ENCODE results near the gene MEG3. TPM values are rescaled to one million over a fixed set of nuclear protein-coding genes. Genes with fewer than 3 reads are reported as not detected.

MEG3 gene
- total RNA-seq, 4 donors from 2014 or later, result 6.0 to 23.7 (median 9.4) TPM

- no peak for DNase-seq
- no peaks in the 10 kb centered on the region for H3K36me3 ChIP-seq
- H3K27ac ChIP-seq, result no peak overlapping the region
- WGBS, 2 donors, result 89 to 90% methylated on average over 12 to 19 of the region's 24 CpGs
- H3K9me3 ChIP-seq, result no peaks in the 10 kb centered on the region
- no peak for TF ChIP-seq CTCF (IDR thresholded peaks at IDR 0.05)
- TF ChIP-seq POLR2A (IDR thresholded peaks at IDR 0.05), result no peak
- H3K4me1 ChIP-seq, result no peaks in the 10 kb centered on the region
- H3K27me3 ChIP-seq, result no peaks in the 10 kb centered on the region
- H3K4me3 ChIP-seq (replicated peaks in 1 of 3), result no peak overlapping the region
- intact Hi-C loops (cut with DNase I), result no loop called here
Measured at GRCh38 chr14:100778951-100779690, 46.8 kb upstream of the MEG3 start.

GRCh38 chr14:100779691-100780080 is 46.2 kb upstream of the MEG3 start:
- no peaks in the 10 kb centered on the region for H3K4me1 ChIP-seq
- TF ChIP-seq CTCF (IDR thresholded peaks at IDR 0.05) (no peak), POLR2A (IDR thresholded peaks at IDR 0.05) (no peak)
- no peak for DNase-seq
- H3K36me3 ChIP-seq, result no peaks in the 10 kb centered on the region
- H3K4me3 ChIP-seq (replicated peaks in 1 of 3), result no peak overlapping the region
- no peaks in the 10 kb centered on the region for H3K9me3 ChIP-seq
- intact Hi-C loops (cut with DNase I), result no loop called here
- H3K27ac ChIP-seq, result no peak overlapping the region
- no peaks in the 10 kb centered on the region for H3K27me3 ChIP-seq
- WGBS, 2 donors, result 92 to 97% methylated on average over 13 of the region's 13 CpGs

GRCh38 chr14:100780246-100780645 is 45.7 kb upstream of the MEG3 start:
- Histone ChIP-seq H3K4me3 (replicated peaks in 1 of 3) (no peak overlapping the region), H3K27me3 (no peaks in the 10 kb centered on the region), H3K4me1 (no peaks in the 10 kb centered on the region), H3K9me3 (no peaks in the 10 kb centered on the region), H3K36me3 (no peaks in the 10 kb centered on the region), H3K27ac (no peak overlapping the region)
- TF ChIP-seq POLR2A (IDR thresholded peaks at IDR 0.05), result no peak
- no peak for TF ChIP-seq CTCF (IDR thresholded peaks at IDR 0.05)
- WGBS, 2 donors, result 92 to 95% methylated on average over 12 of the region's 12 CpGs
- intact Hi-C loops (cut with DNase I), result no loop called here
- DNase-seq, result no peak

GRCh38 chr14:100780646-100781355 is 45.1 kb upstream of the MEG3 start:
- no peaks in the 10 kb centered on the region for H3K27me3 ChIP-seq
- H3K4me1 ChIP-seq, result no peaks in the 10 kb centered on the region
- WGBS, 2 donors, result 85 to 88% methylated on average over 11 to 12 of the region's 12 CpGs
- H3K27ac ChIP-seq, result no peak overlapping the region
- no peak for TF ChIP-seq CTCF (IDR thresholded peaks at IDR 0.05)
- TF ChIP-seq POLR2A (IDR thresholded peaks at IDR 0.05), result no peak
- no peak for DNase-seq
- no peaks in the 10 kb centered on the region for H3K9me3 ChIP-seq
- H3K4me3 ChIP-seq (replicated peaks in 1 of 3), result no peak overlapping the region
- H3K36me3 ChIP-seq, result no peaks in the 10 kb centered on the region
- intact Hi-C loops (cut with DNase I), result no loop called here

GRCh38 chr14:100781952-100782351 is 44.0 kb upstream of the MEG3 start:
- no peak for DNase-seq

More at GRCh38 chr14:100781952-100782351, 44.0 kb upstream of the MEG3 start:
- Histone ChIP-seq H3K4me1 (no peaks in the 10 kb centered on the region), H3K4me3 (replicated peaks in 1 of 3) (no peak overlapping the region), H3K36me3 (no peaks in the 10 kb centered on the region), H3K27me3 (no peaks in the 10 kb centered on the region), H3K27ac (no peak overlapping the region), H3K9me3 (no peaks in the 10 kb centered on the region)
- TF ChIP-seq POLR2A (IDR thresholded peaks at IDR 0.05), result no peak
- TF ChIP-seq CTCF (IDR thresholded peaks at IDR 0.05), result no peak
- 82 to 92% methylated on average over 8 of the region's 8 CpGs for WGBS, 2 donors
- intact Hi-C loops (cut with DNase I), result no loop called here

All from thyroid gland (tissue), 4 donors.